GM21528 (cell line): ENCODE results near the gene PPM1A.

Source experiments
- ATAC-seq: cut with Tn5 transposase; IDR thresholded peaks from one replicate; pipeline ENCODE4 v1.9.1; 2021; ENCODE audit warnings: mild to moderate bottlenecking, moderate library complexity; ENCODE audit not compliant: unreplicated experiment, low FRiP score

Gene PPM1A

DNA sequence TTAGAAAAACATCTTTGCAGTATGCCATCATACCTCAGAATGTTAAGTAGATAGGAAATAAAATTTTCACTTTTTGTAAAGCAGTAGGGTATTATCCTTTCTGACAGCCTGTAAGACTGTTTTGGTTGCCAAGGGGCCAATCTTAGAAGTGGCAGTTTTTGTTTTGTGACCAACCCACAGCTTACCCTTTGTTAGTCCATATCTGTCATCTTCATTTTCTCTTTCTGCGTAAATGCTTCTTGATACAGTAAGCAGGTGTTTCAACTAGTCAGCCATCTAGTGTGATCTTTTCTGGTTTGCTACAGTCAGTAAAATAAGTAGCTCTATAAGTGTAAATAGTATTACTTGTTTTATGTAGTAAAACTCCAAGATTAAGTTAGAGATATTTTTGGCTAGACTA lies 8.8 kb downstream of the PPM1A start:
- no peak for ATAC-seq

GRCh38 chr14:60265163-60265562 lies 16.1 kb downstream of the PPM1A start:
- ATAC-seq: no peak

- ATAC-seq: no peak
These were observed 17.3 kb downstream of the PPM1A start for GRCh38 chr14:60266021-60266937.

GRCh38 chr14:60272177-60272576 lies 23.2 kb downstream of the PPM1A start:
- ATAC-seq: no peak

DNA sequence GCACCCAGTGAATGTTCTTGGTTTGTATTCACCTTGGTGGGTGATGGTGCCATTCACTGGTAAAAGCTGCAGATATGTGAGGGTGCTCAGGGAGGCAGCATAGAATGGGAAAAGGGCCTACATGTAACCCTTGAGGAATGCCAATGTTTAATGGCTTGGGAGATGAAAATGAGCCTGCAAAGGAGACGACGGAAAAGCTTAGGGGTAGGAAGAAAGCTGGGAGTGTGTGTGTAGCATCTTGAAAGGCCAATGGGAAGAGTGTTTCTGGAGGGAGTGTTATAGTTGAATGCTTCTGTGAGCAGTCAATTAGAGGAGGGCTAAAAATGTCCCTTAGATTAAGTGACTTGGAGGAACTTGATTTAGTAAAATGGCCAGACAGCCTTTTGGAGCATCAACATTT lies 24.9 kb downstream of the PPM1A start:
- no peak for ATAC-seq

DNA sequence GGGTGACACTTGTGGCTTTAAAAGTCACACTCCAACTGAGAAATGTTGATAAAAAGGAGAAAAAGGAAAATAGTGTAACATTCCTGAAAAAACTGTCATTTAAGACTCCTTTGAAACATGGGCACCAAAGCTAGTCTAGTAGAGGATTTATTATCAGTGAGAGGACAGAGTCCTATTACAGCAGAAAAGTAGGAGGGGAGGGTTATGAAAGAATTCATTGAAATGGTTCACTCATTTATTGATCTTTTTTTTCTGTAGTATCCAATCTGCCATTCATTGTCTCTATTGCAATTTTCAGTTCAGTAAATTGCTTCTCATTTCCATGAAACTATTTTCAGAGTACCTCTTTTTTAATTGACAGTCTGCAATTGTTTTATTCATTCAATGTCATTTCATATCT lies 25.4 kb downstream of the PPM1A start:
- ATAC-seq: no peak

DNA sequence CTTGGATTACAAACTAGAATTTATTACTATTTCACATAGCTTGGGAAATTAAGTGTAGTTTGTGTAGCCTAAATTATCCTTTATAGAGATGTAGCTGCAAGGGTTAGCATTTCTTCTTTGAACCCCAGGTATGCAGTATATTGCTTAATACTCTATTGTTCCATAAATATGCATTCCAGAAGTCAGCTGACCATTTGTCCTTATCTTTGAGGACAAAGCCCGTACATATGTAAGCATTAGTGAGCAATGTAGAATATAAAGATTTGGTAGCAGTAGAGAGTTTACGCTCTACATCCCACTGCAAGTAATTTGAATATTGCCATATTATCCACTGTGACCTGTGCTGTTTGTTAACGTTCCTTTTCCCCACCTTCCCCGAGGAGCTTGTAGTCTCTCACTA lies 26.9 kb downstream of the PPM1A start:
- no peak for ATAC-seq

DNA sequence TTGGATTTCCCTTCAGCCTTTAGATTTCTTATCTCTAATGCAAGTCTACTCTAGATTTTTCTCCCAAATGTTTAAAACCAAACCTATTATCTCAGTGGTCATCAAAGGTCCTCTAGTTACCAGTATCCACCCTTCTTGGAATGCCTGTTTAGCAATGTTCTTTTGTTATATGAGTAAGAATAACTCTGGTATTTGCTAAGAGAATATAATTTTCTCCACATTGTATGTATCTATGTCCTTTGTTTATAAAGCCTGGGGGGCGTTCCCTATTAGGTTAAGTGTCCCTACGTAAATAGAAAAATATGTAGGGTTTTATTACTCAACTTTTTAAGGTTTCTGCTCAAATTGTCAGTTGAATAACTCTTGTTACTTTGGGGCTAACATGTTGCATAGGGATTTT lies 27.3 kb downstream of the PPM1A start:
- ATAC-seq: no peak

- no peak for ATAC-seq
These were observed 28.7 kb downstream of the PPM1A start for GRCh38 chr14:60277605-60278190.

DNA sequence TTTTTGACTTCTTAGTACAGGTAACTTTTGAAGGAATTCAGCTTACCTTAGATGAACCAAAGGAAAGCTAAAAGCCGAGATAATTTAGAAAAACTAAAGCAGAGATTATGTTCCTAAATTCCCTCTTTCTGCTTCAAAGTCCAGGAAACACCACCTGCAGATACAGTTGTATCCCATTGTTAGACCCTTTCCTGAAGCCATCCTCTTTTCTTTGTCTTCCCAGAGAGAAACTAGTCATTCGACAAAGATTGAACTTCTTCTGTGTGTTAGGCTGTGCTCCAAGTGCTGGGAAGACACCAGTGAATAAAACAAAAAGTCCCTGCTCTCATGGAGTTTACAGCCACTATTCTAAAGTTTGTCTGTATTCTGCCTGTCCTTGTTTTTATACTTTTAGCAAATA lies 29.3 kb downstream of the PPM1A start:
- no peak for ATAC-seq

DNA sequence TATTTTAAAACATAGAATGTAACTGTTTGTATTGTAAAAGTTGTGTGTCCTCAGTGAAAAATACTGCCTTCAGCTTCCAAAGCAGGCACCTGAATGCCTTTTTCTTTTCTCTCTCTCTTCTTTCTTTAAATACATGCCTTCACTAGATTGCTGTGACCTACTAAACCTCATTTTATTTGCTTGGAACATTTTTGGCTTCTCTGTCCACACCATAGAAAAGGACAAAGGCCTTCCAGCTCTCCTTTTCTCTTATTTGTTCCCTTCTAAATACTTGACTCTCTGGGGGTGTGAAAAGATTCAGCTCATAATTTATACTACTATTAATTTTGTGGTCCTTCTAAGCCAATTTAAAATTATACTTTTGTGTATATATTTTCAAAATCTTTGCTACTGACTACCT lies 38.4 kb downstream of the PPM1A start:
- no peak for ATAC-seq

DNA sequence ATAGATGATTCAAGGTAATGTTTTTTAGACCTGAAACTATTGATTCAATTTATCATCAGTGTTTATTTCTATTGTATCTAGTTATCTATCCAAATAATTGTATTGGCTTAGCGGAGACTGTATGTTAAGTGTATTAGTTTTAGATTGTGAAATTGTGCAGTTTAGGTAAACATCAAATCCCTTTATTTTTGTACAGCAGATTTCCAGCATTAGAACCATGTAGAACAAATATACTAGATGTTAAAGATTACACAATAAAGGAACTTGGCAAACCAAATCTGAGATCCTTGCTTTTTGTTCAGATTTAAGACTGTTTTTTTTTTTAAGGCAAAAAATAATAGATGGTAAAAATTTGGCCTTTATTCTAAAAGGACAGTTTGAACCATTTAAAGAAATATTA lies 39.3 kb downstream of the PPM1A start:
- no peak for ATAC-seq

DNA sequence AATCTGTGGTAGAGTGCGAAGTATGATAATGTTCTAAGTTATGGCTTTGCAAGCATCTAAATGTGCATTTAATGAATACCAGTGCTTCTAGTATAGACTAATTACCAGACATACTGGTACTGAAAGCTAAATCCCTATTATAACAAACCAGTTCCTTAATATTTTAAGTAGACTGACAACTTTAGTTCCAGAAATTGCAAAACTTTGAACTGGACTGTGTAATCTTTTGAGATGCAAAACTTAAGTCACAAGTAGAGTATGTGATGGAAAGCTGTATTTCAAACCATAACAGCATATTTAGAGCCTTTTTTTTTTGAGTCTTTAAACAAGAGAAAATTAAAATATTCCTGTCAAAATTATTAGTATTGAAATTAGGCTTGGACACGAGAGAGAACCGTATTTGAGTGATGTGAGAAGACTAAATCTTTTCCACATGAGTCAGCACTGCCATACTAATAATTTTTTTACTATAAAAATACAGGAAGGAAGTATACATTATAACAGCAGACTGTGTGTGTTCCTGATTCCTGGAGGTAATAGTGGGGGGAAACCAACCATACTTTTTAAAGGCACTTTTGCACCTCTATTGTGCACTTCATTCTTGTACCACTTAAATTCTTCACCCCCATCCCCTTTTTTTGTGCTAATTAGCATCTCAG lies 45.5 kb downstream of the PPM1A start:
- no peak for ATAC-seq

GRCh38 chr14:60300019-60300418 lies 51.0 kb downstream of the PPM1A start:
- no peak for ATAC-seq

DNA sequence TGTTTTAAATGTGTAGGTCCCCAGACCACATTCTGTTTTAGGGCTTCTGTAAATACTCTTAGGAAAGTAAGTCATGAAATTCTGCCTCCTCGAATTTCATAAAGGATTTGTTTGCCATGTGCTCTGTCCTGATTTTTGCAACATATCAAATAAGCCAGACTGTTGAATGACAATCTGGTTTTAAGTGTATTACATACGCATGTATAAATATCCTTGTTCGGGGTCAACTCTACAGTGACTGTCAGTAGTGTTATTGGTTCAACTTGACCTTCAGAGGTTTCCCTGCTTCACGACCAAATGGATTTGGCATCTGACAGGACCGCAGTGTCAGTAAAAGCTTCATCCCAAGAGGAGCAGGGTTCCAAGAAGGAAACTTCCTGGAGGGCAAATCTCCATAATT lies 52.7 kb downstream of the PPM1A start:
- ATAC-seq: no peak

- ATAC-seq: no peak
These were observed 53.6 kb downstream of the PPM1A start for GRCh38 chr14:60302663-60303062.

GRCh38 chr14:60303745-60304144 lies 54.7 kb downstream of the PPM1A start:
- ATAC-seq: no peak

- ATAC-seq: no peak
These were observed 55.5 kb downstream of the PPM1A start for GRCh38 chr14:60304509-60304908.

DNA sequence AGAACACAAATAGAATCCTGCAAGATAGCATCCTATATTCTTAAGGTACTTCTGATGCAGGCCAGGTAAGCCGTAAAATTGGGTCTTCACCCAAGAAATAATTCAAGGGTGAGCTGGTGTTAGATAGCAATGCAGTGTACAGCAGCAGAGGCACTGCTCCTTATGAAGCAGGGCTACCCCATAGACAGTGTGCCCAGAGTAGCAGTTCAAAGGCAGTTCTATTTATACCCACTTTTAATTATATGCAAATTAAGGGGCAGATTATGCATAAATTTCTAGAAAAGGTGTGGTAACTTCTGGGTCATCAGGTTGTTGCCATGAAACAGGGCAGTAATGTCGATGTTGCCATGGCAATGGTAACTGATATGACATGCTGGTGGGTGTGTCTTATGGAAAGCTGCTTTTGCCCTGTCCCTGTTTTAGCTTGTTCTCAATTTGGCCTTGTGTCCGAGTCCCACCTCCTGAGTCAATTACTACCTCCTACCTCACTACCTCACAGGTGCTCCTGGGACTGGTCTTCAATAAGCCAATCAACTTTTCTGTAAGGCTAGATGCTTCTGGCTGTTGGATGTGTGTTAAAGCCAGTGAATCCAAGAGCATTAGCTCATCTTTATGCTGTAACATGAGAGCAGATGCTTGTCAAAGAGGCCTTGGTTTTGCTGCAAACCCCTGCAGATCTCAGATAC lies 61.0 kb downstream of the PPM1A start:
- ATAC-seq: no peak

DNA sequence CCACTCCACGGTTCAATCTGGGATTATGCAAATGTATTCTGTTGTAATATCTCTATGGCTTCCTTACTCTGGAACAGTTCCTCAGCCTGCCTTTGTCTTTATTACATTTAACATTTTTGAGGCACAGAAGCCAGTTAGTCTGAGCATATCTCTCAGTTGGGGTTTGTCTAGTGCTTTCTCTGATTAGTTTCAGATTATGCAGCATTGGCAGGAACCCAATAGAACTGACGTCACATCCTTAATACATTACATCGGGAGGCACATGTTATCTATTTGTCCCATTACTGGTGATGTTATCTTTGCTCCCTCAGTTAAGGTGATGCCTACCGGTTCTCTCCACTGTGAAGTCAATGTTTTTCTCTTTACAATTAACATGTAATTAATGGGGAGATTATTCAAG lies 62.4 kb downstream of the PPM1A start:
- ATAC-seq: no peak

DNA sequence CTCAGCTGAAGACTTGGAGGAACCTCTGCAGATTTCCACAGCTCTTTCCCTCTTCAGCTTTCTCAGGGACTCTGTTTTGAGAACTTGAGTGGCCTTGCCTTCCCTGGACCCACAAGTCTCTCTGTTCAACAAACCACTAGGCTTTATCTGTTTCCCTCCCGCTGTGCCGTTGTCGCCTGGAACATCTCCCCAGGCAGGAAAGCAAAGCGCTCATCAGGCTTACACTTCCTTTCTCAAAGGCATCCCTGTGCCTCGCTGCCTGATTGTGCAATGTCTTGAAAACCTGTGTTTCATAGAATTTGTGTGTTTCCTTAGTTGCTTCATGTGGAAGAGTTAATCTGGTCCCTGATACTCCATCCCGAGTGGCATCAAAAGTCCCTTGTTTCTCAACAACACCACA lies 64.1 kb downstream of the PPM1A start:
- no peak for ATAC-seq
